ENCODE results near the gene RPS15A. TPM values are rescaled to one million over a fixed set of nuclear protein-coding genes. Genes with fewer than 3 reads are reported as not detected.
"Not testable (repeated sequence)": the region's sequence is repeated elsewhere in the genome, so short reads cannot be mapped to it uniquely, and the experiment has no call there.

RPS15A gene
- total and polyA plus RNA-seq, 4 donors: 349 to 1,185 (median 895) TPM

GRCh38 chr16:18759598-18760520 lies 30.3 kb downstream of the RPS15A start:
- H3K4me1 ChIP-seq (ENCODE audit: control insufficient read depth in 4 of 4, insufficient read depth in 4 of 4, low read length in 3 of 4); DNase-seq (ENCODE audit: low spot score); H3K9ac ChIP-seq (ENCODE audit: low read depth in 1 of 2, low read length in 2 of 2); H3K36me3 ChIP-seq (ENCODE audit: control insufficient read depth in 4 of 4, insufficient read depth in 3 of 4, low read depth in 1 of 4, low read length in 3 of 4); H3K9me3 ChIP-seq (ENCODE audit: control insufficient read depth in 4 of 4, low read length in 3 of 4); H3K4me3 ChIP-seq (ENCODE audit: low read depth in 1 of 3, low read length in 3 of 3); H3K27me3 ChIP-seq (ENCODE audit: control insufficient read depth in 4 of 4, insufficient read depth in 4 of 4, low read length in 3 of 4); H3K27ac ChIP-seq (ENCODE audit: low read depth in 1 of 2, low read length in 2 of 2): not testable (repeated sequence)
- WGBS: 26% methylated on average over 19 of the region's 21 CpGs
- TF ChIP-seq CTCF (IDR thresholded peaks at IDR 0.05; ENCODE audit: low read depth, low read length, missing input control) (peak; percentile 49), RAD21 (IDR thresholded peaks at IDR 0.05) (peak; percentile 69 to 73)

- H3K9me3 ChIP-seq (ENCODE audit: control insufficient read depth in 4 of 4, low read length in 3 of 4); H3K36me3 ChIP-seq (ENCODE audit: control insufficient read depth in 4 of 4, insufficient read depth in 3 of 4, low read depth in 1 of 4, low read length in 3 of 4); H3K27ac ChIP-seq (ENCODE audit: low read depth in 1 of 2, low read length in 2 of 2); H3K4me3 ChIP-seq (ENCODE audit: low read depth in 1 of 3, low read length in 3 of 3); DNase-seq (ENCODE audit: low spot score); H3K4me1 ChIP-seq (ENCODE audit: control insufficient read depth in 4 of 4, insufficient read depth in 4 of 4, low read length in 3 of 4); H3K9ac ChIP-seq (ENCODE audit: low read depth in 1 of 2, low read length in 2 of 2); H3K27me3 ChIP-seq (ENCODE audit: control insufficient read depth in 4 of 4, insufficient read depth in 4 of 4, low read length in 3 of 4): not testable (repeated sequence)
- WGBS: 57% methylated on average over 3 of the region's 10 CpGs
Measured at GRCh38 chr16:18757960-18758660, 32.0 kb downstream of the RPS15A start.

- not testable (repeated sequence) for H3K9ac ChIP-seq (ENCODE audit: low read depth in 1 of 2, low read length in 2 of 2); H3K36me3 ChIP-seq (ENCODE audit: control insufficient read depth in 4 of 4, insufficient read depth in 3 of 4, low read depth in 1 of 4, low read length in 3 of 4); H3K4me3 ChIP-seq (ENCODE audit: low read depth in 1 of 3, low read length in 3 of 3); DNase-seq (ENCODE audit: low spot score); H3K9me3 ChIP-seq (ENCODE audit: control insufficient read depth in 4 of 4, low read length in 3 of 4); H3K27me3 ChIP-seq (ENCODE audit: control insufficient read depth in 4 of 4, insufficient read depth in 4 of 4, low read length in 3 of 4); H3K4me1 ChIP-seq (ENCODE audit: control insufficient read depth in 4 of 4, insufficient read depth in 4 of 4, low read length in 3 of 4); H3K27ac ChIP-seq (ENCODE audit: low read depth in 1 of 2, low read length in 2 of 2)
- 67% methylated on average over 9 of the region's 9 CpGs for WGBS
Measured at GRCh38 chr16:18756639-18757038, 33.5 kb downstream of the RPS15A start.

GRCh38 chr16:18742870-18743269 lies 47.3 kb downstream of the RPS15A start:
- not testable (repeated sequence) for H3K27me3 ChIP-seq (ENCODE audit: control insufficient read depth in 4 of 4, insufficient read depth in 4 of 4, low read length in 3 of 4); H3K9me3 ChIP-seq (ENCODE audit: control insufficient read depth in 4 of 4, low read length in 3 of 4); DNase-seq (ENCODE audit: low spot score); H3K4me1 ChIP-seq (ENCODE audit: control insufficient read depth in 4 of 4, insufficient read depth in 4 of 4, low read length in 3 of 4); H3K36me3 ChIP-seq (ENCODE audit: control insufficient read depth in 4 of 4, insufficient read depth in 3 of 4, low read depth in 1 of 4, low read length in 3 of 4); H3K9ac ChIP-seq (ENCODE audit: low read depth in 1 of 2, low read length in 2 of 2); H3K27ac ChIP-seq (ENCODE audit: low read depth in 1 of 2, low read length in 2 of 2); H3K4me3 ChIP-seq (ENCODE audit: low read depth in 1 of 3, low read length in 3 of 3)
- 72% methylated on average over 2 of the region's 8 CpGs for WGBS

- H3K27ac ChIP-seq (ENCODE audit: low read depth in 1 of 2, low read length in 2 of 2); H3K4me1 ChIP-seq (ENCODE audit: control insufficient read depth in 4 of 4, insufficient read depth in 4 of 4, low read length in 3 of 4); H3K9me3 ChIP-seq (ENCODE audit: control insufficient read depth in 4 of 4, low read length in 3 of 4); H3K9ac ChIP-seq (ENCODE audit: low read depth in 1 of 2, low read length in 2 of 2); H3K36me3 ChIP-seq (ENCODE audit: control insufficient read depth in 4 of 4, insufficient read depth in 3 of 4, low read depth in 1 of 4, low read length in 3 of 4); DNase-seq (ENCODE audit: low spot score); H3K4me3 ChIP-seq (ENCODE audit: low read depth in 1 of 3, low read length in 3 of 3); H3K27me3 ChIP-seq (ENCODE audit: control insufficient read depth in 4 of 4, insufficient read depth in 4 of 4, low read length in 3 of 4): not testable (repeated sequence)
- WGBS: 90% methylated on average over 1 of the region's 3 CpGs
Measured at GRCh38 chr16:18740027-18740426, 50.1 kb downstream of the RPS15A start.

All from liver (tissue), 9 donors.